Measurements from ENCODE around the gene TTLL5. TPM values are rescaled to one million over a fixed set of nuclear protein-coding genes. Genes with fewer than 3 reads are reported as not detected.
"Not testable (repeated sequence)": the region's sequence is repeated elsewhere in the genome, so short reads cannot be mapped to it uniquely, and the experiment has no call there.

TTLL5 gene
- total RNA-seq, 2 donors from 2014 or later = 14.6 to 15.3 TPM

DNA sequence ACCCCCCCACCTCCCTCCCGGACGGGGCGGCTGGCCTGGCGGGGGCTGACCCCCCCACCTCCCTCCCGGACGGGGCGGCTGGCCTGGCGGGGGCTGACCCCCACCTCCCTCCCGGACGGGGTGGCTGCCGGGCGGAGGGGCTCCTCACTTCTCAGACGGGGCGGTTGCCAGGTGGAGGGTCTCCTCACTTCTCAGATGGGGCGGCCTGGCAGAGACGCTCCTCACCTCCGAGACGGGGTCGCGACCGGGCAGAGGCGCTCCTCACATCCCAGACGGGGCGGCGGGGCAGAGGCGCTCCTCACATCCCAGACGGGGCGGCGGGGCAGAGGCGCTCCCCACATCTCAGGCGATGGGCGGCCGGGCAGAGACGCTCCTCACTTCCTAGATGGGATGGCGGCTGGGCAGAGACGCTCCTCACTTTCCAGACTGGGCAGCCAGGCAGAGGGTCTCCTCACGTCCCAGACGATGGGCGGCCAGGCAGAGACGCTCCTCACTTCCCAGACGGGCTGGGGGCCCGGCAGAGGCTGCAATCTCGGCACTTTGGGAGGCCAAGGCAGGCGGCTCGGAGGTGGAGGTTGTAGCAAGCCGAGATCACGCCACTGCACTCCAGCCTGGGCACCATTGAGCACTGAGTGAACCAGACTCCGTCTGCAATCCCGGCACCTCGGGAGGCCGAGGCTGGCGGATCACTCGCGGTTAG is 264.2 kb downstream of the TTLL5 start:
- ATAC-seq (replicated peaks in 1 of 2); DNase-seq; H3K27ac Mint-ChIP-seq; H3K4me3 Mint-ChIP-seq; H3K9me3 Mint-ChIP-seq; H3K36me3 Mint-ChIP-seq (ENCODE audit: insufficient read depth in 2 of 2); H3K4me1 Mint-ChIP-seq (ENCODE audit: low read depth); H3K27me3 Mint-ChIP-seq (ENCODE audit: low read depth): not testable (repeated sequence)

DNA sequence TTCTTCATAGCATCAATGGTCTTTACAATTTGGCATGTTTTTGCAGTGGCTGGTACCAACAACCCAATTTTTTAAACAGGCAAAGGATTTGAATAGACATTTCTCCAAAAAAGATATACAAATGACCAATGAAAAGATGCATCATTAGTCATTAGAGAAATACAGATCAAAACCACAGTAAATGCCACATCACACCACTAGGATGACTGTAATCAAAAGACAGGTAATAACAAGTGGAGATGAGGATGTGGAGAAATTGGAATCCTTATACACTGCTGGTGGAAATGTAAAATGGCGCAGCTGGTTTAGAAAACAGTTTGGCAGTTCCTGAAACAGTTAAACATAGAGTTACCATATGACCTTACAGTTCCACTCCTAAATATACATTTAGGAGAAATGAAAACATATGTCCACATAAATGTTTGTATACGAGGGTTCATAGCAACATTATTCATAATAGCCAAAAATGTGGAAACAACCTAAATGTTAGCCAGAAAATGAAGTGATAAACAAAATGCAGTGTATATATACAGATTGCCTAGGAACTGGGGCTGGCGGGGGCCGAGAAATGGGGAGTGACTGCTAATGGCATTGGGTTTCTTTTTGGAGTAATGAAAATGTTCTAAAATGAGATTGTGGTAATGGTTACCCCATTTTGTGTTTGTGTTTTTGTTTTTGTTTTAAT is 265.5 kb downstream of the TTLL5 start:
- Mint-ChIP-seq H3K9me3 (no peaks in the 10 kb centered on the region), H3K4me1 (ENCODE audit: low read depth) (no peaks in the 10 kb centered on the region), H3K27me3 (ENCODE audit: low read depth) (no peaks in the 10 kb centered on the region), H3K36me3 (ENCODE audit: insufficient read depth in 2 of 2) (no peaks in the 10 kb centered on the region), H3K27ac (no peak overlapping the region), H3K4me3 (no peak overlapping the region)
- DNase-seq (no peak), ATAC-seq (replicated peaks in 1 of 2) (no peak)

DNA sequence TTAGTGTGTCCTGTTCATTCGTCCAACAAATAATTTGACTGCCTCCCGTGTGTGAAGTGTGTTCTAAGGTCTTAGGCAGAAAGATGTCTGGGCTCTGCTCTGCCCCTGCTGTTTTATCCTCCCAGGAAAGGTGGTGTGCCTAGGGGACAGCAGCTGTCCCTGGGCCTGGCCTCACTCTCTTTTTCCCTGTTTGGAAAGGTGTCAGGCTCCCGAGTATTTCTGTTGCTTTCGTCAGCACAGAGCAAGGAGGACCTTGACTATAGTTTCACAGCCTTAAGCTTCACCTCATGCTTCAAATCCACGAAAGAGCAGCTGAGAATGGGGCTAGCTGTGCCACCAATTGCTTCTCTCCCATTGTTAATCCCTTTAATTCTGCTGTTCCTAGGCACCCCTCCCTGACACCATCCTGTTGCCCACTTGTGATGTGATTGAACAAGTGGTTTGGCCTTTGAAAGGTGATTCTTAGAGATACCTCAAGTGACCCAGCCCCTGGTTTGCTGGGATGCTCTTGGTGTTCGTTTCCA is 266.6 kb downstream of the TTLL5 start:
- ATAC-seq (replicated peaks in 1 of 2) (no peak), DNase-seq (no peak)
- H3K4me1 Mint-ChIP-seq (ENCODE audit: low read depth) = no peaks in the 10 kb centered on the region
- H3K27ac Mint-ChIP-seq = no peak overlapping the region
- H3K9me3 Mint-ChIP-seq = no peaks in the 10 kb centered on the region
- H3K27me3 Mint-ChIP-seq (ENCODE audit: low read depth) = no peaks in the 10 kb centered on the region
- no peak overlapping the region for H3K4me3 Mint-ChIP-seq
- H3K36me3 Mint-ChIP-seq (ENCODE audit: insufficient read depth in 2 of 2) = no peaks in the 10 kb centered on the region

DNA sequence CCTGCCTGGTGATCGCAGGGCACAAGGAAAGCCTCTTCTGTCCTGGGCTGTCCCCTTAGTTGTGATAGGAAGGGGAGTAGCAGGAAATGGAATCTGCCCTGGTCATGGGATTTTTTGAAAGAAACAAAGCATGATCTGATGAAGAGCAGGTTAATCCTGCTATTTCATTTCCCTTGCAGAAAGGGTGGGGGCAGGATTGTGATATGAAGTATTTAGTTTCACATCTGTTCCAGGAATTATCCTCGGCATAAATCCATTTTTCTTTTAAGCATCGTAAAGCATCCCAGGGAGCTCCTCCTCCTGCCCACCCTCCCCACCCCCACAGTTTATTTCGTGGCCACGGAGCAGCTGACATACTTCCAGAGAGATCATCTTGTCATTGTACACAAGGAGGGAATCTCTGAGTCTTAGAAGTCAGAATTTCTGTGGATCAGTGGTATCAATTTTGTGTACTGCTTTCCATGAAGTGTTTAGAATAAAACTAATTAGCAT is 267.7 kb downstream of the TTLL5 start:
- ATAC-seq (replicated peaks in 1 of 2) = no peak
- Mint-ChIP-seq H3K27ac (no peak overlapping the region), H3K9me3 (no peaks in the 10 kb centered on the region)

DNA sequence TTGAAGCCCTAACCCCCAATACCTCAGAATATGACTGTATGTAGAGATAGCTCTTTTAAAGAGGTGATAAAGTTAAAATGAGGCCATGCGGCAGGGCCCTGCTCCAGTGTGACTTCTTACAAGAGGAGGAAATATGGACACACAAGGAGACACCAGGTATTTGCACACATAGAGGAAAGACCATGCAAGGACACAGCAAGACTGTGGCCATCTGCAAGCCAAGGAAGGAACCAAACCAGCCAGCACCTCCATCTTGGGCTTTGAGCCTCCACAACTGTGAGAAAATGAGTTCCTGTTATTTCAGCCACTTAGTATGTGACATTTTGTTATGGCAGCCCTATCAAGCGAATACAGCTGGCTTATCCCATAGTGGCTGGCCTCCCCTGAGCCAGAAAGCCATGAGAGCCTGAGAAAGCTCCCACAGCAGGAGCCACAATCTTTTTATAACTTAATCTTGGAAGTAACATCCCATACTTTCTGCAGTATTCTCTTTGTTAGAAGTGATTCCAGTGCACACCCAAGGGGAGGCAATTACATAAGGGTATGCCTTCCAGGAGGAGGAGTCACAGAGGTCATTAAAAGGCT is 272.8 kb downstream of the TTLL5 start:
- Mint-ChIP-seq H3K9me3 (no peaks in the 10 kb centered on the region), H3K36me3 (ENCODE audit: insufficient read depth in 2 of 2) (peaks cover 0 to 1% of the 10 kb centered on the region in 2 donors), H3K27me3 (ENCODE audit: low read depth) (no peaks in the 10 kb centered on the region), H3K4me1 (ENCODE audit: low read depth) (no peaks in the 10 kb centered on the region), H3K27ac (no peak overlapping the region), H3K4me3 (no peak overlapping the region)
- DNase-seq (no peak), ATAC-seq (replicated peaks in 1 of 2) (no peak)

More for the DNA sequence above, 267.7 kb downstream of the TTLL5 start:
- H3K36me3 Mint-ChIP-seq (ENCODE audit: insufficient read depth in 2 of 2) = no peaks in the 10 kb centered on the region
- no peak overlapping the region for H3K4me3 Mint-ChIP-seq
- H3K4me1 Mint-ChIP-seq (ENCODE audit: low read depth) = no peaks in the 10 kb centered on the region
- no peaks in the 10 kb centered on the region for H3K27me3 Mint-ChIP-seq (ENCODE audit: low read depth)
- no peak for DNase-seq

DNA sequence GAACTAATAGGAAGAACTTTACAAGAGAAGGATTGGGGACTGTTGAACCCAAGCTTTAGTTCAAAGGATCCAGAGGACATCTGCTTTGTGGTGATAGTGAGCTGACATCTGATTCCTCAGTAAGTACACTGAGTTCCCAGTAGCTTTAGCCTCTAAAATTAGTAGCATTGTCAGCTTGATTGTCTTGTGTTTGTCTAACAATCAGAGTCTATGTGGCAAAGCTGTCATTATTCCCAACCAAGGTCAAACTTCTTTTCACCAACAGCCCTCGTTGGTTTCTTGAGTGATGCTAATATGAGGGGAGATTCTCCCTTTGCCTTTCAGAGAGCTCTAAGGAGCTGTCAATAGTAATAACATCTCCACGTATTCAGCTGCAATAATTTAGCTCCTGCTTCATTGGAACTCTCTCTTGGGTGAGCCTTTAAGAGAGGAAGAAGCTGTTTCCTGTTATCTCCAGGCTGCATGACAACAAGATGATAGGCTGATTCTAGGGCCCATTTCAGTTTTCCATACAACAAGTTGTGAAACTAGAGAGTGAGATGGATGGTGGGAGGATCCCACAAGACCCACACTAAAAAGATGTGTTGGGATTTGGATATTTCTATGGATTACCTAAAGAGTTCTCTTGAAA is 274.1 kb downstream of the TTLL5 start:
- DNase-seq (no peak), ATAC-seq (replicated peaks in 1 of 2) (no peak)
- Mint-ChIP-seq H3K9me3 (no peaks in the 10 kb centered on the region), H3K27me3 (ENCODE audit: low read depth) (no peaks in the 10 kb centered on the region), H3K4me1 (ENCODE audit: low read depth) (no peaks in the 10 kb centered on the region), H3K27ac (no peak overlapping the region), H3K36me3 (ENCODE audit: insufficient read depth in 2 of 2) (peaks cover 0 to 1% of the 10 kb centered on the region in 2 donors), H3K4me3 (no peak overlapping the region)

DNA sequence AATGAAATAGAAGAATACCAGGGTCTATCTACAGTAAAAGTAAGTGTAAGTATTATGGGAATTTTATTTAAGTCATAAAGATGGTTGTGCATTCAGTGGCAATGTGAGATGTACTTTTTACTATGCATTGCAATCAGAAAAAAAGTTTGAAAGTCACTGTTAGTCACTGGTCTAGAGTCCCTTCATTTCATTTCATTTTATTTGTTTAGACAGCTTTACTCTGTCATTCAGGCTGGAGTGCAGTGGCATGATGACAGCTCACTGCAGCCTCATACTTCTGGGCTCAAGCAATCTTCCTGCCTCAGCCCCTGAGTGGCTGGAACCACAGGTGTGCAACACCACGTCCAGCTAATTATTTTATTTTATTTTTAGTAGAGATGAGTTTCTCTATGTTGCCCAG is 278.2 kb downstream of the TTLL5 start:
- ATAC-seq (replicated peaks in 1 of 2) = no peak
- no peak for DNase-seq
- Mint-ChIP-seq H3K36me3 (ENCODE audit: insufficient read depth in 2 of 2) (peaks cover 0 to 1% of the 10 kb centered on the region in 2 donors), H3K9me3 (no peaks in the 10 kb centered on the region), H3K27ac (no peak overlapping the region), H3K4me1 (ENCODE audit: low read depth) (no peaks in the 10 kb centered on the region), H3K4me3 (no peak overlapping the region), H3K27me3 (ENCODE audit: low read depth) (no peaks in the 10 kb centered on the region)

DNA sequence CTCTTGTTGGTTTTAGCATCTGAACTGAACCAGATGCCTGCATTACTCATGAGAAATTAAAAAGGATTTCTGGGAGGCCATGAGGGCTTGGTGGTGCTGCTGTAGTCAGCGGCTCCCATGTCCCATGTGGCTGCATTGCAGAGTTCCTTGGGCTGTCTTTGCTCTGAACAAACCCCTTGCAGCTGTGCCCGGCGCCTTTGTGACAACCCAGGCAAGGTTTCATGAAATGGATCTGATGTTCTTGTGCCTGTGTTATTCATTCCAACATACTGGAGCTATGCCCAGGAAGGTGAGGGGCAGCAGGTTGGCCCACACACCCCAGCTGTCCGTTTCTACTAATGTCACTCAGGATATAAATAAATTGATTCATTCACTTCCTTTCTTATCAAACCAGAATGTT is 280.0 kb downstream of the TTLL5 start:
- H3K27me3 Mint-ChIP-seq (ENCODE audit: low read depth) = no peaks in the 10 kb centered on the region
- no peak for ATAC-seq (replicated peaks in 1 of 2)
- no peak overlapping the region for H3K27ac Mint-ChIP-seq
- H3K4me3 Mint-ChIP-seq = no peak overlapping the region
- H3K9me3 Mint-ChIP-seq = no peaks in the 10 kb centered on the region
- no peak for DNase-seq
- peaks cover 0 to 1% of the 10 kb centered on the region in 2 donors for H3K36me3 Mint-ChIP-seq (ENCODE audit: insufficient read depth in 2 of 2)
- H3K4me1 Mint-ChIP-seq (ENCODE audit: low read depth) = no peaks in the 10 kb centered on the region

DNA sequence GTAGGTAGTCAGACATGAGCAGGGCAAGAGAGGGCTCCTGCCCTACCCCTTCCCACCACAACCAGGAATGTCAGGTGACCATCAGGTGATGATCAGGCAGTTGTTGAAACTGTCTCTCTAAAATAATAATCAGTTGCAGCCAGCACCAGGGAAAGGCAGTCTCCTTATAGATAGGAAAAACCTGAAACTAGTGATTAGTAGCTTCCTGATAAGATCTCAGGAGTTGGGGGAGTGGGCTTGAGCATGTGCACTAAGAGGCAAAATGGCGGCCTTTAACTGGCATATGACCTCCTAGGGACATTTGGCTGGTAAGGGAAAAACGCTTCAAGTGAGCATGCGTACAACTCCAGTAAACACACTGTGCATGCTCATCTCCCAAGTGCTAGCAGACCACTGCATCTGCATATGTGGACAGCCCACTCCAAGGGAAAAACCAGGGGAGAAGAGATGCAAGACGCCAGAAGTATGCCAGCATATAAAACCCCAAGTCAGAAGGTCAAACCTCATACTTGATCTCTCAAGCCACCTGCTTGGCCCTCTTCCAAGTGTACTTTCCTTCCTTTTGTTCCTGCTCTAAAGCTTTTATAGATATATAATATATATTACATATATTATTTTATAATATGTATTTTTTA is 283.7 kb downstream of the TTLL5 start:
- Mint-ChIP-seq H3K27me3 (ENCODE audit: low read depth) (no peaks in the 10 kb centered on the region), H3K27ac (no peak overlapping the region), H3K4me3 (no peak overlapping the region), H3K9me3 (no peaks in the 10 kb centered on the region), H3K36me3 (ENCODE audit: insufficient read depth in 2 of 2) (no peaks in the 10 kb centered on the region), H3K4me1 (ENCODE audit: low read depth) (no peaks in the 10 kb centered on the region)
- DNase-seq = no peak
- no peak for ATAC-seq (replicated peaks in 1 of 2)

DNA sequence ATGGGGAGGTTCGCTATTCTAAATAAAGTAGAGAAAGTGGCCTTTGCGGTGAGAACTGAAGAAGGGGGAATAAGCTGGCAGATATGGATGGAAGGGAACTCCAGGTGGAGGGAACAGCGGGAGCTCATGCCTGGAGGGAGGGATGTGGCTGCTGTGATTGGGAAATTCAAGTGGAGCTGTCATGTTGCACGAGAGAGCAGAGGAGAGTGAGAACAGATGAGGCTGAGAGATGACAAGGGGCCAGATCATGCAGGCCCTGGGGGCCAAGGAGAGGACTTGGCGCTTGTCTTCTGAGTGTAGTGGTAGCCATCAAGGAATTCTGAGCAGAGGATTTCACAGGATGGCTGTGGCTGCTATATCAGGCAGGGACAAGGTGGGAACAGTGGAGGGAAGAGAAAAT is 285.7 kb downstream of the TTLL5 start:
- no peaks in the 10 kb centered on the region for H3K4me1 Mint-ChIP-seq (ENCODE audit: low read depth)
- H3K27ac Mint-ChIP-seq = no peak overlapping the region
- H3K9me3 Mint-ChIP-seq = no peaks in the 10 kb centered on the region
- no peaks in the 10 kb centered on the region for H3K27me3 Mint-ChIP-seq (ENCODE audit: low read depth)
- H3K36me3 Mint-ChIP-seq (ENCODE audit: insufficient read depth in 2 of 2) = no peaks in the 10 kb centered on the region
- H3K4me3 Mint-ChIP-seq = no peak overlapping the region
- ATAC-seq (replicated peaks in 1 of 2) (no peak), DNase-seq (no peak)

DNA sequence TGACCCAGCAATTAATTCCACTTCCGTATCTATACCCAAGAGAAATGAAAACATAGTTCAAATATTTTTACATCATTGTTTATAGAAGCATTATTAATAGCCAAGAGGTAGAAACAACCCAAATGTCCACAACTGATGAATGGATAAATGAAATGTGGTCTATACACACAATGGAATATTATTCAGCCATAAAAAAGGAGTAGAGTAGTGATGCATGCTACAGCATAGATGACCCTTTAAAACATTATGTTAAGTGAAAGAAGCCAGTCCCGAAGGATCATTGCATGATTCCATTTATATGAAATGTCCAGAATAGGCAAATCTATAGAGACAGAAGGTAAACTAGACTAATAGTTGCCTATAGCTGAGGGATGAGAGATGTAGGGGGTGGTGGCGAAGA is 291.4 kb downstream of the TTLL5 start:
- no peak for DNase-seq
- H3K4me3 Mint-ChIP-seq = no peak overlapping the region
- H3K36me3 Mint-ChIP-seq (ENCODE audit: insufficient read depth in 2 of 2) = no peaks in the 10 kb centered on the region
- no peaks in the 10 kb centered on the region for H3K27me3 Mint-ChIP-seq (ENCODE audit: low read depth)
- peaks cover 0 to 2% of the 10 kb centered on the region in 2 donors for H3K9me3 Mint-ChIP-seq
- no peaks in the 10 kb centered on the region for H3K4me1 Mint-ChIP-seq (ENCODE audit: low read depth)
- H3K27ac Mint-ChIP-seq = no peak overlapping the region
- no peak for ATAC-seq (replicated peaks in 1 of 2)

DNA sequence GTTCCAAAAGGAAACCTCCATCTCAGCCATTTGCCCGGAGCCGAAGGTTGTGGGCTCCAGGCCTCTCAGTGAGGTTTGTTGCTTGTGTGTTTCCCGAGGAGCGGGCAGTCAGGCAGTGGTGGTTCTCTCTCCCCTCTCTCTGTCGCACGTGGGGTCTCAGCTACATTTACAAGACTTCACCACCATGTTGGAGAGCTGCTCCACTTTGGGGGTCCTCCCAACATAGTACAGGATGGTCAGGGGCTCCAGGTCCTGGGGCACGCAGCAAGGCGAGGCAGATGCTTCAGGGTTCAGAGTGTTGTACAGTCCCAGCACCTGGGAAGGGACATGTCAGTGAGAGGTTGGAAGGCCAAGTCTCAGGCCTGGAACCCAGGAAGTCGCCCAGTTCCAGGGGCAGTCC is 298.0 kb downstream of the TTLL5 start:
- no peaks in the 10 kb centered on the region for H3K4me1 Mint-ChIP-seq (ENCODE audit: low read depth)
- no peak overlapping the region for H3K4me3 Mint-ChIP-seq
- DNase-seq (no peak), ATAC-seq (replicated peaks in 1 of 2) (no peak)
- H3K27ac Mint-ChIP-seq = no peak overlapping the region
- H3K27me3 Mint-ChIP-seq (ENCODE audit: low read depth) = no peaks in the 10 kb centered on the region
- H3K9me3 Mint-ChIP-seq = no peaks in the 10 kb centered on the region
- no peaks in the 10 kb centered on the region for H3K36me3 Mint-ChIP-seq (ENCODE audit: insufficient read depth in 2 of 2)

DNA sequence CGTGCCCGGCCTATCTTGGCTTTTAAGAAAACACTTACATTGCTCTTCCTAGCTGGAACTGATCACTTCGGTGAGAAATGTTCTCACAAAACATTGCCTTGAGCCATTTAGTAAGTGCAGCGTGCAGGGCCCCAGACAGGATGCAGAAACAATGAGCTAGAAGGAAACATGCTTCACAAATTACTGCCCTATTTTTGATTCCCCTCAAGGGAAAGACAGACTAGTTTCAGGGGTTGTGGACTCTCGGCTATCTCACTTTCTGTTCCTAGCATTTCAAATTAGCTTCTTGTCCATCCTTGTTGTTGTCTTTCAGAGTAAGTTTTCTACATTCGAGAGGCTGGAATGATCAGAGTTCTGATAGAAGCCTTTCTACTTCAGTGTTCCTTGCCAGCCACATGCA is 299.2 kb downstream of the TTLL5 start:
- Mint-ChIP-seq H3K4me3 (no peak overlapping the region), H3K4me1 (ENCODE audit: low read depth) (no peaks in the 10 kb centered on the region), H3K9me3 (no peaks in the 10 kb centered on the region), H3K27me3 (ENCODE audit: low read depth) (no peaks in the 10 kb centered on the region), H3K36me3 (ENCODE audit: insufficient read depth in 2 of 2) (no peaks in the 10 kb centered on the region), H3K27ac (no peak overlapping the region)
- DNase-seq = no peak
- ATAC-seq (replicated peaks in 1 of 2) = no peak
